ENCODE results near the gene HOXB6.

The HOXB6 gene

DNA sequence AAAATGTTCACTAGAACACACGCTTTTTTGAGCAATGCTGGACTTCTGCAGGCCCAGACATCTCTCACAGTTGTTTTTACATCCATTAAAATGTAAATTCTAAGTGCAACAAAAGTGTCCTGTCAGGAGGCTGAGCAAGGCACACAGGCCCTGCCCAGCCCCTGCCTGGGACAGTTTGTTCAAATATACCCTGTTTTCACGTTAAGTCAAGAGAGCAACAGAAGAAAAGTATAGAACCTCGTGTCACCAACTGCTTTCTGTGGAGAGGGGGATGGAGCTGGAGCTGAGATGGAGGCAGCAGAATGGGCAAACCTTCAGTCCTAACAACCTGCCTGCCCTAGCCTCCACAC, 55.5 kb downstream of the HOXB6 start (continued):
- TF ChIP-seq YY2 (tag by site-specific recombination; IDR thresholded peaks at IDR 0.05): no peak
- no peak for TF ChIP-seq EGR2 (tag by site-specific recombination; IDR thresholded peaks at IDR 0.05; ENCODE audit: low read depth)

DNA sequence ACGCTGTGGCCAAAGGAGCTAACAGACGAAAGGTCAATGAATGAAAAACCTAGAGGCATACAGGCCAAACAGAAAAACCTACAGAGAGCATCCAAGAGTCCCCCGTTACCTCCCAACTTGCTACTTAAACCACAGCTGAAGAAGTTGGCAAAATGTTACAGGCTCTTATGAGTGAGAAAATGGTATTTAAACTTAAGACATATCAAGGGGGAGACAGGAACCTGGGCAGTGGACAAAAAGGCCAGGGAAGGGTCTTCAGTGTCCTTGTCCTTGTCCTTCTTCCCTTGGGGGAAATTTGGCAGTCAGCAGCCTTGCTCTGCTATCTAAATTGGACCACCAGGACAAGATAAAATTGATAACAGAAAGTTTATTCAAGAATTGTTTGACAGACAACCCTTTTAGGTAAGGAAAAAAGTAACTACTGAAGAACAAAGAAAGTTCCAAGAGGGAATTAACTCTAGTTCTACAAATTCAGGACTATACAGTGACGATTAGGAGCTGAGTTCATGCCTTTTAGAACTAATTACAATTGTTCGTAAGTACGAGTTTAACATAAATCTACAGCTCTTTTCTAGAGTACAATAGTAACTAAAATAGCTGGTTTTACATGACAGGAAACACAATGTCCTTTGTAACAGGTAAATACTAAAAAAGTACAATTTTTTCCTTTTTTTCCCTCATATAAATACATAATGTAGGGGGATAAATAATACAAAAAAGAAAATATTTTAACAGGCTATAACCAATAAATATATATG, 56.1 kb downstream of the HOXB6 start:
- POLR2A ChIA-PET: no interaction called here
- peaks cover 15 to 40% of the 10 kb centered on the region in 2 experiments for H3K36me3 ChIP-seq (ENCODE audit: control insufficient read depth in 2 of 2, insufficient read depth in 1 of 2, low read length in 2 of 2)
- H3K4me1 ChIP-seq (ENCODE audit: control insufficient read depth, insufficient read depth, low read length): peaks cover 48% of the 10 kb centered on the region
- H3K27ac ChIP-seq (ENCODE audit: extremely low read depth, low read depth, low read length): peak overlapping the region; percentile 100
- CTCF ChIA-PET: interaction anchor here (0.6 to 3.1 kb wide), 4 partner anchors 9 to 50 kb away, joined by 3 to 15 read pairs (median 4); no protein-coding TSS in a partner anchor
- no peak overlapping the region for H3K4me3 ChIP-seq (ENCODE audit: low read depth, low read length)
- no peak for TF ChIP-seq ZNF280C (tag by site-specific recombination; IDR thresholded peaks at IDR 0.05)
- TF ChIP-seq PRDM6 (tag by site-specific recombination; IDR thresholded peaks at IDR 0.05): peak; percentile 92
- TF ChIP-seq KLF10 (tag by site-specific recombination; IDR thresholded peaks at IDR 0.05): 0 out of 2 replicates have a peak, but pooled peaks have one; percentile 13
- TF ChIP-seq ZNF146 (tag by site-specific recombination; IDR thresholded peaks at IDR 0.05): no peak
- H3K9me3 ChIP-seq (ENCODE audit: control insufficient read depth, insufficient read depth, low read depth, low read length): no peaks in the 10 kb centered on the region

- Histone ChIP-seq H3K4me1 (ENCODE audit: control insufficient read depth, insufficient read depth, low read length) (peaks cover 48% of the 10 kb centered on the region), H3K4me3 (ENCODE audit: low read depth, low read length) (no peak overlapping the region), H3K27ac (ENCODE audit: extremely low read depth, low read depth, low read length) (peak overlapping the region; percentile 100), H3K36me3 (ENCODE audit: control insufficient read depth in 2 of 2, insufficient read depth in 1 of 2, low read length in 2 of 2) (peaks cover 15 to 37% of the 10 kb centered on the region in 2 experiments), H3K9me3 (ENCODE audit: control insufficient read depth, insufficient read depth, low read depth, low read length) (no peaks in the 10 kb centered on the region)
- CTCF ChIA-PET: interaction anchor here (0.5 to 3.1 kb wide), 11 partner anchors 10 to 440 kb away, joined by 3 to 15 read pairs (median 4); no protein-coding TSS in a partner anchor
- POLR2A ChIA-PET: interaction anchor here (1.2 to 1.8 kb wide), 4 partner anchors 9 to 45 kb away, joined by 3 to 6 read pairs (median 4); partner anchors contain the start of gene HOXB5
- TF ChIP-seq REPIN1 (tag by site-specific recombination; IDR thresholded peaks at IDR 0.05; ENCODE audit: low read depth) (no peak), ZNF10 (tag by site-specific recombination; IDR thresholded peaks at IDR 0.05) (no peak), ZNF623 (tag by site-specific recombination; IDR thresholded peaks at IDR 0.05) (no peak), ZBTB20 (tag by site-specific recombination; IDR thresholded peaks at IDR 0.05) (peak; percentile 8; the same call in 1 of the 2 replicates), FEZF1 (tag by site-specific recombination; IDR thresholded peaks at IDR 0.05) (peak; percentile 64; the same call in 1 of the 2 replicates), PATZ1 (tag by site-specific recombination; IDR thresholded peaks at IDR 0.05) (peak; percentile 47)
- TF ChIP-seq, protein P1, sequence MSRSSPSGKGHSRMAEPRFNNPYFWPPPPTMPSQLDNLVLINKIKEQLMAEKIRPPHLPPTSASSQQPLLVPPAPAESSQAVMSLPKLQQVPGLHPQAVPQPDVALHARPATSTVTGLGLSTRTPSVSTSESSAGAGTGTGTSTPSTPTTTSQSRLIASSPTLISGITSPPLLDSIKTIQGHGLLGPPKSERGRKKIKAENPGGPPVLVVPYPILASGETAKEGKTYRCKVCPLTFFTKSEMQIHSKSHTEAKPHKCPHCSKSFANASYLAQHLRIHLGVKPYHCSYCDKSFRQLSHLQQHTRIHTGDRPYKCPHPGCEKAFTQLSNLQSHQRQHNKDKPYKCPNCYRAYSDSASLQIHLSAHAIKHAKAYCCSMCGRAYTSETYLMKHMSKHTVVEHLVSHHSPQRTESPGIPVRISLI (tag by site-specific recombination; IDR thresholded peaks at IDR 0.05): peak; percentile 56
- TF ChIP-seq, protein P2, sequence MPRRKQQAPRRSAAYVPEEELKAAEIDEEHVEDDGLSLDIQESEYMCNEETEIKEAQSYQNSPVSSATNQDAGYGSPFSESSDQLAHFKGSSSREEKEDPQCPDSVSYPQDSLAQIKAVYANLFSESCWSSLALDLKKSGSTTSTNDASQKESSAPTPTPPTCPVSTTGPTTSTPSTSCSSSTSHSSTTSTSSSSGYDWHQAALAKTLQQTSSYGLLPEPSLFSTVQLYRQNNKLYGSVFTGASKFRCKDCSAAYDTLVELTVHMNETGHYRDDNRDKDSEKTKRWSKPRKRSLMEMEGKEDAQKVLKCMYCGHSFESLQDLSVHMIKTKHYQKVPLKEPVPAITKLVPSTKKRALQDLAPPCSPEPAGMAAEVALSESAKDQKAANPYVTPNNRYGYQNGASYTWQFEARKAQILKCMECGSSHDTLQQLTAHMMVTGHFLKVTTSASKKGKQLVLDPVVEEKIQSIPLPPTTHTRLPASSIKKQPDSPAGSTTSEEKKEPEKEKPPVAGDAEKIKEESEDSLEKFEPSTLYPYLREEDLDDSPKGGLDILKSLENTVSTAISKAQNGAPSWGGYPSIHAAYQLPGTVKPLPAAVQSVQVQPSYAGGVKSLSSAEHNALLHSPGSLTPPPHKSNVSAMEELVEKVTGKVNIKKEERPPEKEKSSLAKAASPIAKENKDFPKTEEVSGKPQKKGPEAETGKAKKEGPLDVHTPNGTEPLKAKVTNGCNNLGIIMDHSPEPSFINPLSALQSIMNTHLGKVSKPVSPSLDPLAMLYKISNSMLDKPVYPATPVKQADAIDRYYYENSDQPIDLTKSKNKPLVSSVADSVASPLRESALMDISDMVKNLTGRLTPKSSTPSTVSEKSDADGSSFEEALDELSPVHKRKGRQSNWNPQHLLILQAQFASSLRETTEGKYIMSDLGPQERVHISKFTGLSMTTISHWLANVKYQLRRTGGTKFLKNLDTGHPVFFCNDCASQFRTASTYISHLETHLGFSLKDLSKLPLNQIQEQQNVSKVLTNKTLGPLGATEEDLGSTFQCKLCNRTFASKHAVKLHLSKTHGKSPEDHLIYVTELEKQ (tag by site-specific recombination; IDR thresholded peaks at IDR 0.05; ENCODE audit: borderline replicate concordance): no peak
- TF ChIP-seq, protein P3, sequence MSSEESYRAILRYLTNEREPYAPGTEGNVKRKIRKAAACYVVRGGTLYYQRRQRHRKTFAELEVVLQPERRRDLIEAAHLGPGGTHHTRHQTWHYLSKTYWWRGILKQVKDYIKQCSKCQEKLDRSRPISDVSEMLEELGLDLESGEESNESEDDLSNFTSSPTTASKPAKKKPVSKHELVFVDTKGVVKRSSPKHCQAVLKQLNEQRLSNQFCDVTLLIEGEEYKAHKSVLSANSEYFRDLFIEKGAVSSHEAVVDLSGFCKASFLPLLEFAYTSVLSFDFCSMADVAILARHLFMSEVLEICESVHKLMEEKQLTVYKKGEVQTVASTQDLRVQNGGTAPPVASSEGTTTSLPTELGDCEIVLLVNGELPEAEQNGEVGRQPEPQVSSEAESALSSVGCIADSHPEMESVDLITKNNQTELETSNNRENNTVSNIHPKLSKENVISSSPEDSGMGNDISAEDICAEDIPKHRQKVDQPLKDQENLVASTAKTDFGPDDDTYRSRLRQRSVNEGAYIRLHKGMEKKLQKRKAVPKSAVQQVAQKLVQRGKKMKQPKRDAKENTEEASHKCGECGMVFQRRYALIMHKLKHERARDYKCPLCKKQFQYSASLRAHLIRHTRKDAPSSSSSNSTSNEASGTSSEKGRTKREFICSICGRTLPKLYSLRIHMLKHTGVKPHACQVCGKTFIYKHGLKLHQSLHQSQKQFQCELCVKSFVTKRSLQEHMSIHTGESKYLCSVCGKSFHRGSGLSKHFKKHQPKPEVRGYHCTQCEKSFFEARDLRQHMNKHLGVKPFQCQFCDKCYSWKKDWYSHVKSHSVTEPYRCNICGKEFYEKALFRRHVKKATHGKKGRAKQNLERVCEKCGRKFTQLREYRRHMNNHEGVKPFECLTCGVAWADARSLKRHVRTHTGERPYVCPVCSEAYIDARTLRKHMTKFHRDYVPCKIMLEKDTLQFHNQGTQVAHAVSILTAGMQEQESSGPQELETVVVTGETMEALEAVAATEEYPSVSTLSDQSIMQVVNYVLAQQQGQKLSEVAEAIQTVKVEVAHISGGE (tag by site-specific recombination; conservative IDR thresholded peaks at IDR 0.05; ENCODE audit: low read depth): no peak
These were observed 56.8 kb downstream of the HOXB6 start for GRCh38 chr17:48547808-48548522.
